ENCODE results near the gene MYEOV. TPM values are rescaled to one million over a fixed set of nuclear protein-coding genes. Genes with fewer than 3 reads are reported as not detected.

Gene MYEOV
- total RNA-seq, 1 experiment from 2014 or later, result 0.22 TPM

GRCh38 chr11:69280994-69281393 is 13.0 kb upstream of the MYEOV start:
- Histone ChIP-seq H3K4ac (ENCODE audit: low read depth, low read length) (no peak overlapping the region), H3K23ac (ENCODE audit: insufficient read length, low read depth, low read length) (no peak overlapping the region), H3K9me3 (ENCODE audit: control insufficient read depth, low read depth, low read length) (no peaks in the 10 kb centered on the region), H4K8ac (replicated peaks; ENCODE audit: insufficient read length, low read depth, low read length) (no peak overlapping the region), H3K23me2 (ENCODE audit: insufficient read length, low read depth, low read length, poor library complexity, severe bottlenecking) (no peaks in the 10 kb centered on the region), H2BK5ac (ENCODE audit: insufficient read length, low read length) (no peak overlapping the region), H3K14ac (ENCODE audit: insufficient read depth, low read length) (no peak overlapping the region), H3K27me3 (ENCODE audit: insufficient read depth, low read length) (no peaks in the 10 kb centered on the region), H4K91ac (ENCODE audit: insufficient read length, low read depth, low read length) (no peak overlapping the region), H2AK5ac (ENCODE audit: insufficient read length, low read length) (no peak overlapping the region), H3T11ph (ENCODE audit: low read length) (no peak overlapping the region), H3K27ac (ENCODE audit: insufficient read length, low read depth, low read length) (no peak overlapping the region), H4K5ac (ENCODE audit: insufficient read length, low read depth, low read length) (no peak overlapping the region), H3K56ac (ENCODE audit: insufficient read length, low read depth, low read length) (no peak overlapping the region), H2BK12ac (ENCODE audit: insufficient read length, low read depth, low read length) (no peak overlapping the region), H2BK120ac (ENCODE audit: low read depth, low read length, poor library complexity, severe bottlenecking) (no peak overlapping the region), H3K4me1 (ENCODE audit: insufficient read depth, low read length) (no peaks in the 10 kb centered on the region), H2BK20ac (ENCODE audit: low read depth, low read length, poor library complexity, severe bottlenecking) (no peak overlapping the region), H4K20me1 (ENCODE audit: control insufficient read depth, insufficient read depth, insufficient read length) (no peaks in the 10 kb centered on the region), H3K79me2 (ENCODE audit: insufficient read depth, low read length) (no peaks in the 10 kb centered on the region), H2BK15ac (ENCODE audit: low read depth, low read length) (no peak overlapping the region), H3K9ac (ENCODE audit: extremely low read depth, insufficient read length, low read length) (no peak overlapping the region), H2AFZ (ENCODE audit: low read length) (no peak overlapping the region), H3K4me2 (ENCODE audit: insufficient read depth, insufficient read length, low read length) (no peak overlapping the region), H3K79me1 (ENCODE audit: insufficient read depth, low read depth, low read length, poor library complexity, severe bottlenecking) (no peaks in the 10 kb centered on the region), H3K18ac (ENCODE audit: insufficient read length, low read depth, low read length) (no peak overlapping the region)
- no CpG with 5 or more reads among the region's 6 CpGs for WGBS (ENCODE audit: extremely low coverage, insufficient read length, low lambda C conversion rate)
- H3K4me1 Mint-ChIP-seq, result peaks cover 3 to 5% of the 10 kb centered on the region in 2 experiments; a peak in 2 of 4 replicates
- H3K36me3 Mint-ChIP-seq (ENCODE audit: insufficient read depth in 1 of 3, low read depth in 3 of 3), result no peaks in the 10 kb centered on the region
- no peaks in the 10 kb centered on the region for H3K9me3 Mint-ChIP-seq
- TF ChIP-seq CTCF (conservative IDR thresholded peaks at IDR 0.05), result no peak
- peaks cover 5% of the 10 kb centered on the region for H3K27me3 Mint-ChIP-seq (ENCODE audit: low read depth)
- DNase-seq, result no peak
- no peak overlapping the region for H3K4me3 Mint-ChIP-seq
- no peak overlapping the region for H3K27ac Mint-ChIP-seq

All from H9 (cell line).